Gastroesophageal sphincter (tissue), 3 donors: Measurements from ENCODE around the gene PPP1R26.

Experiments used
- POLR2A ChIP-seq, 2 donors: fragments of 450-650 bp; IDR thresholded peaks; one replicate each; pipeline ENCODE4 v1.6.1; 2017; ENCODE audit warnings: antibody characterized with exemption in 2 of 2, mild to moderate bottlenecking in 2 of 2, moderate library complexity in 1 of 2
- TF ChIP-seq, protein P1 (sequence below), 4 experiments: fragments of 200-600 bp in 2 of 4; fragments of 450-650 bp in 2 of 4; sonication (generic) in 1 of 4; IDR thresholded peaks; one replicate each; pipeline ENCODE4 v1.5.1; 2017 to 2019; ENCODE audit warnings: antibody characterized with exemption in 4 of 4, mild to moderate bottlenecking in 2 of 4, moderate library complexity in 2 of 4

DNA sequence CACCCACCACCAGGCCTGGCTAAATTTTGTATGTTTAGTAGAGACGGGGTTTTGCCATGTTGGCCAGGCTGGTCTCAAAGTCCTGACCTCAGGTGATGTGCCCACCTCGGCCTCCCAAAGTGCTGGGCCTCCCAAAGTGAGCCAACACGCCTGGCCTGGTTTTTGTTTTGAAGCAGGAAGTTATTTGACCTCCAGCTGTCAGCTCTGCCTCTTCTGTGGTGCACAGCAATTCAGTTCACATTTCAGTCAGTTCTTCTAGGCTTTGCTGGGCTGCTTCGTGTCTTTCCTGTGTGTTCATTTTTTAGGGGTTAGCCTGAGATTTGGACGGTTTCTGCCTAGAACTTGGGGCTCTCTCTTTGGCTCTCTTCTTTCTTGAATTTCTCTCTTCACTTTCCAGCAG, 50.6 kb downstream of the PPP1R26 start:
- TF ChIP-seq, protein P1, sequence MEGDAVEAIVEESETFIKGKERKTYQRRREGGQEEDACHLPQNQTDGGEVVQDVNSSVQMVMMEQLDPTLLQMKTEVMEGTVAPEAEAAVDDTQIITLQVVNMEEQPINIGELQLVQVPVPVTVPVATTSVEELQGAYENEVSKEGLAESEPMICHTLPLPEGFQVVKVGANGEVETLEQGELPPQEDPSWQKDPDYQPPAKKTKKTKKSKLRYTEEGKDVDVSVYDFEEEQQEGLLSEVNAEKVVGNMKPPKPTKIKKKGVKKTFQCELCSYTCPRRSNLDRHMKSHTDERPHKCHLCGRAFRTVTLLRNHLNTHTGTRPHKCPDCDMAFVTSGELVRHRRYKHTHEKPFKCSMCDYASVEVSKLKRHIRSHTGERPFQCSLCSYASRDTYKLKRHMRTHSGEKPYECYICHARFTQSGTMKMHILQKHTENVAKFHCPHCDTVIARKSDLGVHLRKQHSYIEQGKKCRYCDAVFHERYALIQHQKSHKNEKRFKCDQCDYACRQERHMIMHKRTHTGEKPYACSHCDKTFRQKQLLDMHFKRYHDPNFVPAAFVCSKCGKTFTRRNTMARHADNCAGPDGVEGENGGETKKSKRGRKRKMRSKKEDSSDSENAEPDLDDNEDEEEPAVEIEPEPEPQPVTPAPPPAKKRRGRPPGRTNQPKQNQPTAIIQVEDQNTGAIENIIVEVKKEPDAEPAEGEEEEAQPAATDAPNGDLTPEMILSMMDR (IDR thresholded peaks at IDR 0.05) = no peak
- no peak for TF ChIP-seq POLR2A (IDR thresholded peaks at IDR 0.05)
